HepG2 (cell line): ENCODE data around the gene ARMC8. TPM values are rescaled to one million over a fixed set of nuclear protein-coding genes. Genes with fewer than 3 reads are reported as not detected.

Source experiments
- ATAC-seq: fragments of 200-7000 bp; cut with Tn5 transposase; 3 replicates; pipeline ENCODE4 v1.9.1; 2020; ENCODE audit warnings: mild to moderate bottlenecking, moderate library complexity
- BruUV-seq: library from RNA; stranded (reverse); fragments of 400-500 nt; replicated peaks from 2 replicates; lab custom pipeline; 2021; lab: Mats Ljungman, UMichigan
- CTCF ChIA-PET: fragments of 300-600 bp; formaldehyde crosslinking; extraction: SDS; loops from one replicate; lab custom pipeline; 2021; ENCODE audit warnings: low total read pairs, inconsistent platforms, low intra/inter-chr PET ratio; lab: Yijun Ruan, JAX
- POLR2A ChIA-PET: fragments of 350-600 bp; sonication (Branson Sonifier 250); formaldehyde crosslinking; loops from one replicate; lab custom pipeline; 2020; ENCODE audit warnings: antibody characterized with exemption, inconsistent platforms; lab: Yijun Ruan, JAX
- DNase-seq: peaks from one replicate; pipeline ENCODE4 v3.0.0-alpha.2; 2015; ENCODE audit warnings: low spot score
- FAIRE-seq: peaks from 3 replicates; lab custom pipeline; 2011; peaks lifted over from hg19 to GRCh38; lab: Jason Lieb, UNC
- H2AFZ ChIP-seq: one replicate; pipeline ENCODE4 v1.6.1; 2011; ENCODE audit warnings: low read length, inconsistent platforms
- H3K27ac ChIP-seq: fragments of 300-600 bp; 3 replicates; pipeline ENCODE4 v1.8.0; 2011; ENCODE audit warnings: mixed run types, mild to moderate bottlenecking, mixed read lengths, low read length, inconsistent platforms; ENCODE audit not compliant: insufficient read depth; ENCODE audit errors: extremely low read length
- H3K27me3 ChIP-seq, 2 experiments: fragments of 200-600 bp in 1 of 2; 2 replicates in 1 of 2; 3 replicates in 1 of 2; pipeline versions ENCODE4 v1.6.0 to v1.8.0; 2011; ENCODE audit warnings: low read length in 2 of 2, mild to moderate bottlenecking in 2 of 2, moderate library complexity in 2 of 2, inconsistent platforms in 1 of 2; ENCODE audit not compliant: insufficient read depth in 2 of 2, control insufficient read depth in 1 of 2
- H3K36me3 ChIP-seq, 2 experiments: fragments of 200-600 bp in 1 of 2; replicated peaks in 1 of 2; 2 replicates in 1 of 2; 3 replicates in 1 of 2; pipeline versions ENCODE4 v1.5.1 to v1.8.0; 2011; ENCODE audit warnings: low read length in 2 of 2, inconsistent platforms in 1 of 2; ENCODE audit not compliant: insufficient read depth in 2 of 2, control insufficient read depth in 1 of 2
- H3K4me1 ChIP-seq: 2 replicates; pipeline ENCODE4 v1.5.1; 2012; ENCODE audit warnings: low read length, inconsistent platforms; ENCODE audit not compliant: insufficient read depth
- H3K4me2 ChIP-seq: 2 replicates; pipeline ENCODE4 v1.6.0; 2011; ENCODE audit warnings: low read depth, low read length, inconsistent platforms
- H3K4me3 ChIP-seq, 3 experiments: fragments of 200-600 bp in 1 of 3; sonication (generic), shearing (Covaris generic) in 1 of 3; replicated peaks in 1 of 3; 2 replicates each; pipeline ENCODE4 v1.5.1; 2011 to 2016; ENCODE audit warnings: low read length in 3 of 3, inconsistent platforms in 2 of 3, low read depth in 2 of 3, mild to moderate bottlenecking in 2 of 3, control low read depth in 1 of 3, mixed read lengths in 1 of 3; ENCODE audit not compliant: insufficient read depth in 1 of 3
- H3K79me2 ChIP-seq: one replicate; pipeline ENCODE4 v1.6.1; 2011; ENCODE audit warnings: low read length, inconsistent platforms; ENCODE audit not compliant: insufficient read depth
- H3K9ac ChIP-seq: 2 replicates; pipeline ENCODE4 v1.6.0; 2011; ENCODE audit warnings: mild to moderate bottlenecking, low read depth, low read length, inconsistent platforms; ENCODE audit not compliant: insufficient read depth
- H3K9me3 ChIP-seq: 2 replicates; pipeline ENCODE4 v1.5.1; 2012; ENCODE audit warnings: mild to moderate bottlenecking, low read length
- H4K20me1 ChIP-seq: 2 replicates; pipeline ENCODE4 v1.6.0; 2011; ENCODE audit warnings: inconsistent platforms, mild to moderate bottlenecking, low read length, moderate library complexity; ENCODE audit not compliant: insufficient read depth
- MATR3 ChIP-seq: sonication (generic); formaldehyde crosslinking; IDR thresholded peaks from 2 replicates; pipeline ENCODE4 v1.4.0; 2020; ENCODE audit warnings: missing genetic modification reagents
- RFX1 ChIP-seq: fragments of 450-650 bp; IDR thresholded peaks from 2 replicates; pipeline ENCODE4 v1.6.1; 2017
- RNF2 ChIP-seq: fragments of 450-650 bp; conservative IDR thresholded peaks from 2 replicates; pipeline ENCODE4 v1.6.1; 2016; ENCODE audit warnings: low read depth
- SATB2 ChIP-seq: sonication (generic); formaldehyde crosslinking; IDR thresholded peaks from 2 replicates; pipeline ENCODE4 v1.5.0; 2020; ENCODE audit warnings: missing genetic modification reagents
- ZFP37 ChIP-seq: sonication (generic); formaldehyde crosslinking; IDR thresholded peaks from 2 replicates; pipeline ENCODE4 v1.4.0; 2020; ENCODE audit warnings: missing genetic modification reagents, borderline replicate concordance
- ZNF232 ChIP-seq: sonication (generic); formaldehyde crosslinking; IDR thresholded peaks from 2 replicates; pipeline ENCODE4 v1.4.0; 2020; ENCODE audit warnings: missing genetic modification reagents, borderline replicate concordance
- ZNF567 ChIP-seq: sonication (generic); formaldehyde crosslinking; IDR thresholded peaks from 2 replicates; pipeline ENCODE4 v1.8.1; 2023; ENCODE audit warnings: mild to moderate bottlenecking, missing genetic modification reagents, borderline replicate concordance
- ZNF761 ChIP-seq: sonication (generic); formaldehyde crosslinking; conservative IDR thresholded peaks from 2 replicates; pipeline ENCODE4 v1.4.0; 2020; ENCODE audit warnings: mild to moderate bottlenecking, missing genetic modification reagents
- ZNF839 ChIP-seq: sonication (generic); formaldehyde crosslinking; IDR thresholded peaks from 2 replicates; pipeline ENCODE4 v1.4.0; 2020; ENCODE audit warnings: missing genetic modification reagents, mild to moderate bottlenecking, borderline replicate concordance
- ZNF878 ChIP-seq: sonication (generic); formaldehyde crosslinking; IDR thresholded peaks from 2 replicates; pipeline ENCODE4 v1.8.1; 2023; ENCODE audit warnings: mild to moderate bottlenecking, missing genetic modification reagents, moderate library complexity
- WGBS: methylation state at CpG from one replicate; pipeline ENCODE4 v1.1.6; 2017; ENCODE audit warnings: low lambda C conversion rate; 5-methylcytosine and 5-hydroxymethylcytosine counted together
- in situ Hi-C: cut with HindIII; loops from 2 replicates; pipeline ENCODE4 v1.10.0; 2017; ENCODE audit warnings: low pct_unique_long_range_greater_than_20kb; ENCODE audit not compliant: extremely low pct_ligation_motif_present
- intact Hi-C: fragments of 100-400 bp; cut with micrococcal nuclease; formaldehyde crosslinking; loops from one replicate; pipeline ENCODE4 v1.10.0; 2022; ENCODE audit not compliant: unreplicated experiment
- polyA plus RNA-seq, 8 experiments: library from polyadenylated mRNA; depleted of rRNA in 3 of 8; stranded (reverse) in 7 of 8; unstranded in 1 of 8; fragments of >200 nt; fragmentation: Illumina TruSeq in 4 of 8; extraction: Trizol in 4 of 8; gene quantifications; 2 replicates each; pipeline versions ENCODE4 v1.2.1 to v1.2.3, GENCODE V29; 2011 to 2016; ENCODE audit warnings: low read depth in 4 of 8, missing spikeins in 1 of 8, mixed read lengths in 1 of 8; ENCODE audit not compliant: insufficient read depth in 1 of 8
- total RNA-seq, 5 experiments: library from RNA; depleted of rRNA; stranded (reverse); fragments of >200 nt; fragmentation: Illumina TruSeq; extraction: Trizol; gene quantifications; 2 replicates each; pipeline ENCODE4 v1.2.3, GENCODE V29; 2016; ENCODE audit warnings: low read depth in 1 of 5
- TF ChIP-seq, protein P1 (sequence below): IDR thresholded peaks from 2 replicates; pipeline ENCODE4 v1.6.1; 2012; ENCODE audit warnings: inconsistent platforms
- TF ChIP-seq, protein P2 (sequence below): sonication (generic); formaldehyde crosslinking; IDR thresholded peaks from 2 replicates; pipeline ENCODE4 v1.4.0; 2020; ENCODE audit warnings: missing genetic modification reagents, borderline replicate concordance
- TF ChIP-seq, protein P3 (sequence below): sonication (generic); formaldehyde crosslinking; conservative IDR thresholded peaks from 2 replicates; pipeline ENCODE4 v1.4.0; 2020; ENCODE audit warnings: mild to moderate bottlenecking, missing genetic modification reagents, moderate library complexity
- TF ChIP-seq, protein P4 (sequence below): IDR thresholded peaks from 2 replicates; pipeline ENCODE4 v1.6.1; 2012; ENCODE audit warnings: low read depth, low read length, improper control_type of control experiment
- TF ChIP-seq, protein P5 (sequence below): sonication (generic); formaldehyde crosslinking; IDR thresholded peaks from 2 replicates; pipeline ENCODE4 v1.4.0; 2020; ENCODE audit warnings: missing genetic modification reagents

Gene ARMC8
- total and polyA plus RNA-seq, 2 of the 13 experiments (the other 11 are each of a cell fraction or from before 2014, with no cell fraction given) = 38.9 to 55.3 TPM

DNA sequence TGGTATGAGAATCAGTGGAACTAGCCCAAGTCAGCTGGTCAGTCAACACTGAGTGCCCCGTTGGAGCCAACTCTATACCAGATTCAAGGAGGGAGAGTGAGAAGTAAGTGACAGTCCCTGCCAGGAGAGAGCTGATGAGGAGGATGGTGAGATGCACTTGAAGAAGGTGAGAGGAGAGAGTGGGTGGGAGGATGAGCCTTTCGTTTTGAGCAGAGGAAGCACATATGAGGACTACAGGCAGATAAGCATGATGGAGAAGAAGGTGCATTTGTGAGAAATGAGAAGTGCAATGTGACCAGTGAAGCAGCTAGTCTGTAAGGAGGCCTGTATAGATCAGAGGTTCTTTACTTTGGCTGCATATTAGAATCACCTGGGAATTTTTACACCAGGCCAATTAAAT, 102.2 kb downstream of the ARMC8 start:
- DNase-seq (no peak), ATAC-seq (no peak), FAIRE-seq (no peak)
- no peak overlapping the region for H3K27ac ChIP-seq
- POLR2A ChIA-PET = no interaction called here
- no peaks in the 10 kb centered on the region for H3K9me3 ChIP-seq
- in situ Hi-C loops = no loop called here
- no peak overlapping the region for H3K9ac ChIP-seq
- intact Hi-C loops = no loop called here
- WGBS = 98% methylated on average over 2 of the region's 2 CpGs
- CTCF ChIA-PET = no interaction called here
- H4K20me1 ChIP-seq = no peaks in the 10 kb centered on the region
- no peak overlapping the region for H3K4me3 ChIP-seq
- H3K4me2 ChIP-seq = no peak overlapping the region
- no peak overlapping the region for H2AFZ ChIP-seq
- no peaks in the 10 kb centered on the region for H3K79me2 ChIP-seq
- BruUV-seq = no TSS peak
- H3K4me1 ChIP-seq = no peaks in the 10 kb centered on the region
- peaks cover 13 to 58% of the 10 kb centered on the region in 2 experiments; a peak in 4 of 5 replicates for H3K36me3 ChIP-seq
- H3K27me3 ChIP-seq = no peaks in the 10 kb centered on the region
- TF ChIP-seq ZNF839 (no peak), RFX1 (no peak), ZNF232 (CRISPR knock-in tag) (no peak), ZNF761 (CRISPR knock-in tag) (no peak), ZNF567 (no peak), ZNF878 (CRISPR knock-in tag) (no peak), SATB2 (CRISPR knock-in tag) (no peak), RNF2 (no peak), MATR3 (no peak), ZFP37 (CRISPR knock-in tag) (no peak)
- TF ChIP-seq, protein P1, sequence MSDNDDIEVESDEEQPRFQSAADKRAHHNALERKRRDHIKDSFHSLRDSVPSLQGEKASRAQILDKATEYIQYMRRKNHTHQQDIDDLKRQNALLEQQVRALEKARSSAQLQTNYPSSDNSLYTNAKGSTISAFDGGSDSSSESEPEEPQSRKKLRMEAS = no peak
- TF ChIP-seq, protein P2, sequence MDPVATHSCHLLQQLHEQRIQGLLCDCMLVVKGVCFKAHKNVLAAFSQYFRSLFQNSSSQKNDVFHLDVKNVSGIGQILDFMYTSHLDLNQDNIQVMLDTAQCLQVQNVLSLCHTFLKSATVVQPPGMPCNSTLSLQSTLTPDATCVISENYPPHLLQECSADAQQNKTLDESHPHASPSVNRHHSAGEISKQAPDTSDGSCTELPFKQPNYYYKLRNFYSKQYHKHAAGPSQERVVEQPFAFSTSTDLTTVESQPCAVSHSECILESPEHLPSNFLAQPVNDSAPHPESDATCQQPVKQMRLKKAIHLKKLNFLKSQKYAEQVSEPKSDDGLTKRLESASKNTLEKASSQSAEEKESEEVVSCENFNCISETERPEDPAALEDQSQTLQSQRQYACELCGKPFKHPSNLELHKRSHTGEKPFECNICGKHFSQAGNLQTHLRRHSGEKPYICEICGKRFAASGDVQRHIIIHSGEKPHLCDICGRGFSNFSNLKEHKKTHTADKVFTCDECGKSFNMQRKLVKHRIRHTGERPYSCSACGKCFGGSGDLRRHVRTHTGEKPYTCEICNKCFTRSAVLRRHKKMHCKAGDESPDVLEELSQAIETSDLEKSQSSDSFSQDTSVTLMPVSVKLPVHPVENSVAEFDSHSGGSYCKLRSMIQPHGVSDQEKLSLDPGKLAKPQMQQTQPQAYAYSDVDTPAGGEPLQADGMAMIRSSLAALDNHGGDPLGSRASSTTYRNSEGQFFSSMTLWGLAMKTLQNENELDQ (CRISPR knock-in tag) = no peak
- TF ChIP-seq, protein P3, sequence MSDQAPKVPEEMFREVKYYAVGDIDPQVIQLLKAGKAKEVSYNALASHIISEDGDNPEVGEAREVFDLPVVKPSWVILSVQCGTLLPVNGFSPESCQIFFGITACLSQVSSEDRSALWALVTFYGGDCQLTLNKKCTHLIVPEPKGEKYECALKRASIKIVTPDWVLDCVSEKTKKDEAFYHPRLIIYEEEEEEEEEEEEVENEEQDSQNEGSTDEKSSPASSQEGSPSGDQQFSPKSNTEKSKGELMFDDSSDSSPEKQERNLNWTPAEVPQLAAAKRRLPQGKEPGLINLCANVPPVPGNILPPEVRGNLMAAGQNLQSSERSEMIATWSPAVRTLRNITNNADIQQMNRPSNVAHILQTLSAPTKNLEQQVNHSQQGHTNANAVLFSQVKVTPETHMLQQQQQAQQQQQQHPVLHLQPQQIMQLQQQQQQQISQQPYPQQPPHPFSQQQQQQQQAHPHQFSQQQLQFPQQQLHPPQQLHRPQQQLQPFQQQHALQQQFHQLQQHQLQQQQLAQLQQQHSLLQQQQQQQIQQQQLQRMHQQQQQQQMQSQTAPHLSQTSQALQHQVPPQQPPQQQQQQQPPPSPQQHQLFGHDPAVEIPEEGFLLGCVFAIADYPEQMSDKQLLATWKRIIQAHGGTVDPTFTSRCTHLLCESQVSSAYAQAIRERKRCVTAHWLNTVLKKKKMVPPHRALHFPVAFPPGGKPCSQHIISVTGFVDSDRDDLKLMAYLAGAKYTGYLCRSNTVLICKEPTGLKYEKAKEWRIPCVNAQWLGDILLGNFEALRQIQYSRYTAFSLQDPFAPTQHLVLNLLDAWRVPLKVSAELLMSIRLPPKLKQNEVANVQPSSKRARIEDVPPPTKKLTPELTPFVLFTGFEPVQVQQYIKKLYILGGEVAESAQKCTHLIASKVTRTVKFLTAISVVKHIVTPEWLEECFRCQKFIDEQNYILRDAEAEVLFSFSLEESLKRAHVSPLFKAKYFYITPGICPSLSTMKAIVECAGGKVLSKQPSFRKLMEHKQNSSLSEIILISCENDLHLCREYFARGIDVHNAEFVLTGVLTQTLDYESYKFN (CRISPR knock-in tag) = no peak
- TF ChIP-seq, protein P4, sequence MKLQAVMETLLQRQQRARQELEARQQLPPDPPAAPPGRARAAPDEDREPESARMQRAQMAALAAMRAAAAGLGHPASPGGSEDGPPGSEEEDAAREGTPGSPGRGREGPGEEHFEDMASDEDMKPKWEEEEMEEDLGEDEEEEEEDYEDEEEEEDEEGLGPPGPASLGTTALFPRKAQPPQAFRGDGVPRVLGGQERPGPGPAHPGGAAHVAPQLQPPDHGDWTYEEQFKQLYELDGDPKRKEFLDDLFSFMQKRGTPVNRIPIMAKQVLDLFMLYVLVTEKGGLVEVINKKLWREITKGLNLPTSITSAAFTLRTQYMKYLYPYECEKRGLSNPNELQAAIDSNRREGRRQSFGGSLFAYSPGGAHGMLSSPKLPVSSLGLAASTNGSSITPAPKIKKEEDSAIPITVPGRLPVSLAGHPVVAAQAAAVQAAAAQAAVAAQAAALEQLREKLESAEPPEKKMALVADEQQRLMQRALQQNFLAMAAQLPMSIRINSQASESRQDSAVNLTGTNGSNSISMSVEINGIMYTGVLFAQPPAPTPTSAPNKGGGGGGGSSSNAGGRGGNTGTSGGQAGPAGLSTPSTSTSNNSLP = no peak
- TF ChIP-seq, protein P5, sequence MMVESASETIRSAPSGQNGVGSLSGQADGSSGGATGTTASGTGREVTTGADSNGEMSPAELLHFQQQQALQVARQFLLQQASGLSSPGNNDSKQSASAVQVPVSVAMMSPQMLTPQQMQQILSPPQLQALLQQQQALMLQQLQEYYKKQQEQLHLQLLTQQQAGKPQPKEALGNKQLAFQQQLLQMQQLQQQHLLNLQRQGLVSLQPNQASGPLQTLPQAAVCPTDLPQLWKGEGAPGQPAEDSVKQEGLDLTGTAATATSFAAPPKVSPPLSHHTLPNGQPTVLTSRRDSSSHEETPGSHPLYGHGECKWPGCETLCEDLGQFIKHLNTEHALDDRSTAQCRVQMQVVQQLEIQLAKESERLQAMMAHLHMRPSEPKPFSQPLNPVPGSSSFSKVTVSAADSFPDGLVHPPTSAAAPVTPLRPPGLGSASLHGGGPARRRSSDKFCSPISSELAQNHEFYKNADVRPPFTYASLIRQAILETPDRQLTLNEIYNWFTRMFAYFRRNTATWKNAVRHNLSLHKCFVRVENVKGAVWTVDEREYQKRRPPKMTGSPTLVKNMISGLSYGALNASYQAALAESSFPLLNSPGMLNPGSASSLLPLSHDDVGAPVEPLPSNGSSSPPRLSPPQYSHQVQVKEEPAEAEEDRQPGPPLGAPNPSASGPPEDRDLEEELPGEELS (CRISPR knock-in tag) = no peak
